Nucleus accumbens (tissue), 56 donors: ENCODE measurements around the gene RFX7.

ENCODE experiments used
- DNase-seq, 56 donors: peaks; one replicate each; lab custom pipeline; 2025; lab: John Stamatoyannopoulos, UW

Gene RFX7

GRCh38 chr15:56052395-56053045 lies 191.2 kb downstream of the RFX7 start:
- no peak for DNase-seq

DNA sequence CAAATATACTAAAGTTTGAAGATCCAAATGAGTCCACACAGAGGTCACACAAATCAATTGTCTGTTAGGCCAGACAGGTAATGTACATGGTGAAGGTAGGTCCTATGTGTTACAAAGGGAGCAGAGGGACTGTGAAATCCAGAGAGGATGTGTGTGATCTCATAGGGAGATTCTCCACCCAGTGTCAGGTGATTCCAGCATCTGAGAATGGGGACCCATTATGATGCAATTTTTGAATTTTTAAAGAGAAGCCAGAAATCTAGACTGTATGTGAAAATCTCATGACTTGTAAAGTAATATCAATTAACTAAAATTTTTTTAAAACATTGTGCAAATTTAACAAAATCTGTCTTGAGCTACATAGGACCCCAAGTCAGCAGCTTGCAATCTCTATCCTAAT lies 192.0 kb downstream of the RFX7 start:
- DNase-seq = no peak

- no peak for DNase-seq
Measured at GRCh38 chr15:56049577-56049976, 194.1 kb downstream of the RFX7 start.

DNA sequence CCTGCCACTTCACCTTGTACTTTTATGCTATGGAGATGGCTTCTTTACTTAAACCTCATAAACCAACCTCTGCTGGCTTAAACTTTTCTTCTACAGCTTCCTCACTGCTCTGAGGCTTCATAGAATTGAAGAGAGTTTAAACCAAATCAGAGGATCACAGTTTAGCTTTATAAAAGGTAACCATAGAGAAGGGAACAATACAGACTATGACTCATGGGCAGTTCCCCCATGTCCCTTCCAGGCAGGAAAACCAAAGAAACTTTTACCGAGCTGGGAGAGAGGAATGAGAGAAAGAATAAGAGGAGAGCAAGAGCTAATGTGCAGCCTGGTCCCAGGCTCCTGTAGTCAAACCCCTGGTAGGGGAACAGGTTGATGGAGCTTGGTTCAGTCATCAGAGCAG lies 196.3 kb downstream of the RFX7 start:
- DNase-seq = no peak

GRCh38 chr15:56045068-56045748 lies 198.5 kb downstream of the RFX7 start:
- no peak for DNase-seq

- no peak for DNase-seq
Measured at GRCh38 chr15:56042982-56043980, 200.4 kb downstream of the RFX7 start.

DNA sequence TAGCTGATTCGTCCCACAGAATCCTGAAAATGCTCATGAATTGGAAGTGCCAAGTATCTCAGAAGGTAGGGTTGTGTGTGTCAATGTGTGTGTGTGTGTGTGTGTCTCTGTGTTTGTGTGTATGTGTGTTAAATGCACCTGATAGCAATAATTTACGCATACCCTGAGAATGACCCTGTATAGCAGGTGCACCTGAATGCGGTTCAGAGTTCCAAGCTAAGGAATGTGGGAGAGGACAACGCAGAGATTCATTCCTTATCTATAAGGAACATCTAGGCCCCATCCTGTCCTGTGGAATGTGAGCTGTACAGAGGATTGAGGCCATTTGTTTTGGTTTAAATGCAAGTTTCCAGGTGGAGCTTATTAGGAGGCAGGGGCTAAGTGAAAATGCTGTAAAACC lies 201.2 kb downstream of the RFX7 start:
- no peak for DNase-seq

DNA sequence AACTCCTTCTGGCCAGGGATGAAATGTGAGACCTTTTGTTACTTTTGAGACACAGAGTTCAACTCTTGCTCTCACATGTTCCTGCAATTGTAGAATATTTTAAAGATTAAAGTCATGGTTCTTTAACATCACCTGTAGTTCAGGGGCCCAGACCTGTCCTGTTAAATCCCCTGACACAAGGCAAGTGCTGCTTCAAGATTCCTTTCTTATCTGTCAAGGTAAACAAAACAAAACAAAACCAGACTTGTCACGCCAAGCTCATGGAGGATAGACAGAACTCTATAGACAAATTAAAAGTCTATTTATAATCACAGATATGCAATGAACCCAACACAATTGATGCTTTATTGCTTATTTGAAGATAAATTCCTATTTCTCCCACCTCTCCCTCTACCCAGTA lies 201.6 kb downstream of the RFX7 start:
- DNase-seq = no peak

DNA sequence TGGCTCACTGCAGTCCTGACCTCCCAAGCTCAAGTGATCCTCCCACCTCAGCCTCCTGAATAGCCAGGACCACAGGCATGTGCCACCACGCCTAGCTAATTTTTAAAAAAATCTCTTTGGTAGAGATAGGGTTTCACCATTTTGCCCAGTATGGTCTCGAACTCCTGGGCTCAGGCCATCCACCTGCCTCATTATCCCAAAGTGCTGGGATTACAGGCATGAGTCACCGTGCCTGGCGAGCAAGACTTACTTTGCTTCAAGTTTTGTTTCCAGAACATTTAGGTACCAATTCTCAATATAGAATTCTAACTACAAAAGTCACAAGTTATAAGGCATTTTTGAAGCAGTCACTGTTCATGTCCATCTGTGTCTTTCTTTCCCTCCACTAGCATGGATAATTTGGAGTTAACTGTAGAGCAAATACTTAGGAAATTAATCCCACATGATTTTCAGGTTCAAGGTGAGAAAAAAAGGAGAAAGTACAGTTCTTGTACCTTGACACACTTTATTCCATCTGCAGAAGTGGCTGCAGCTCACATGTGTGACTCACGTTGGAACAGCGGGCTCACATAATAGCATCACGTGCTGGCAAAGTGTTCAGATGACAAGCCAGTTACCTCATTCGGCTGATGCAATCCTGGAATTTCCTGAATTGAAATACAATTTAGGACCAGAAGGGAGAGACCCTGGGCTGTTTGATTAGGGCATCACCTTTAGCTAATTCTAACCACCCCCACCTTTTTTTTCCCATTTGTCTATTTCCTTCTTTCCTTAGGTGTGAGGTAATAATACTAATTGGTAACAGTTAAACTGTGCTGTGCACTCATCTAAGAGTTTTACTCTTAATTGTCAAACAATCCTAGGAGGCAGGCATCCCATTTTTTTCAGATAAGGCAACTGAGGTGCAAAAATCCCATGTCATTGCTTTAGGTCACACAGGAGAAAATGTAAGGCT lies 203.3 kb downstream of the RFX7 start:
- DNase-seq = peak in 24 of 56 donors; percentile 0 to 68 (median 17)

DNA sequence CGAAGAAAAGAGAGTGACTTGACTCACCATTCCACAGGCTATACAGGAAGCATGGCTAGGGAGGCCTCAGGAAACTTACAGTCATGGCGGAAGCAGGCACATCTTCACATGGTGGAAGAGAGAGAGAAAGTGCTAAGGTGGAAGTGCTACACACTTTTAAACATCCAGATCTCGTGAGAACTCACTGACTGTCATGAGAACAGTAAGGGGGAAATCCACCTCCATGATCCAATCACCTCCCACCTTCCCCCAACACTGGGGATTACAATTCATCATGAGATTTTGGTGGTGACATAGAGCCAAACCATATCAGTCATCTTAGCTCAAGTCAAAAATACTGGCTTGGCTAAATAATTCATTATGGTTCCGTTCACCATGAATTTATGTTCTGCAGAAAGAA lies 205.0 kb downstream of the RFX7 start:
- no peak for DNase-seq

- no peak for DNase-seq
Measured at GRCh38 chr15:56038015-56038414, 205.7 kb downstream of the RFX7 start.
